Measurements from ENCODE around the gene LRP1.

LRP1 gene

DNA sequence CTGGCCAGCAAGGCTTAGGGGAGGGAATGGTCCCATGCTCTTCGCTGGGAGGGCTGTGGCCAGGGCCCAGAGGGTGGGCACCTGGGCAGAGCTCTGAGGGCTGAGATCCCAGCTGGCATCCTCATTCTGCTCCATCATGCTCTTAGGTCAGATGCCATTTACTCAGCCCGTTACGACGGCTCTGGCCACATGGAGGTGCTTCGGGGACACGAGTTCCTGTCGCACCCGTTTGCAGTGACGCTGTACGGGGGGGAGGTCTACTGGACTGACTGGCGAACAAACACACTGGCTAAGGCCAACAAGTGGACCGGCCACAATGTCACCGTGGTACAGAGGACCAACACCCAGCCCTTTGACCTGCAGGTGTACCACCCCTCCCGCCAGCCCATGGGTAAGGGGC, 49.9 kb downstream of the LRP1 start:
- DNase-seq: no peak

DNA sequence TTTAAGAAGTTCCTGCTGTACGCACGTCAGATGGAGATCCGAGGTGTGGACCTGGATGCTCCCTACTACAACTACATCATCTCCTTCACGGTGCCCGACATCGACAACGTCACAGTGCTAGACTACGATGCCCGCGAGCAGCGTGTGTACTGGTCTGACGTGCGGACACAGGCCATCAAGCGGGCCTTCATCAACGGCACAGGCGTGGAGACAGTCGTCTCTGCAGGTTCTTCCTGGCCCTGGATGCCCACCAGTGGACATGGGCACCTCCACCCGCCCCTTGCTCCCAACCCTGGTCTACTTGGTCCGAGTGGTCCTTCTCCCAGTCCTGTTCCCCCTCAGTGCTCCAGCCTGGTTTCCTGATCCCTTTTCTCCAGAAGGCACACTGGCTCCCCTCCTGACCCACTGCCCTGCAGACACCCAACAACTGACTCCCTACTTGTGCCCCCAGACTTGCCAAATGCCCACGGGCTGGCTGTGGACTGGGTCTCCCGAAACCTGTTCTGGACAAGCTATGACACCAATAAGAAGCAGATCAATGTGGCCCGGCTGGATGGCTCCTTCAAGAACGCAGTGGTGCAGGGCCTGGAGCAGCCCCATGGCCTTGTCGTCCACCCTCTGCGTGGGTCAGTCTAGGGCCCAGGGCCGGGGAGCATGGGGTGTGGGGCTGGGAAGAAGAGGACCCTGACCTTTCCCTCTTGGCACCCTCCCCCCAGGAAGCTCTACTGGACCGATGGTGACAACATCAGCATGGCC, 51.2 kb downstream of the LRP1 start:
- DNase-seq: no peak

DNA sequence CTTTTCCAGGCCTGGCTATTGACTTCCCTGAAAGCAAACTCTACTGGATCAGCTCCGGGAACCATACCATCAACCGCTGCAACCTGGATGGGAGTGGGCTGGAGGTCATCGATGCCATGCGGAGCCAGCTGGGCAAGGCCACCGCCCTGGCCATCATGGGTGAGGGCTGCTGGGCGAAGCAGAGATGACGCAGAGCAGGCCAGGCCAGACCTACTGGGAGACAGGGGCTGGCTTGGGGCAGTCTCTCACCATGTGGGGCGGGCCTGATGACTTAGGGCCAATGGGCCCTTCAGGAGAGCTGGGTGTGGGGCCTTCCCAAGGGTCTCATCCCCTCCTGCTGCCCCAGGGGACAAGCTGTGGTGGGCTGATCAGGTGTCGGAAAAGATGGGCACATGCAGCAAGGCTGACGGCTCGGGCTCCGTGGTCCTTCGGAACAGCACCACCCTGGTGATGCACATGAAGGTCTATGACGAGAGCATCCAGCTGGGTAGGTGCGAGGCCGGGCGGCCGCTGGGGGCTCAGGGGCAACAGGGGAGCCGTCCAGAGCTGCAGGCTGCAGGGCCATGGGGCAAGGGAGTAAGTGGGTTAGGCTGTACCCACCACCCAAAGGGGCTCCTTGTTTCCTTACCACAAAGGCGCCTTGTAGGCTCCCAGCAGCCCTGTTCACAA, 52.2 kb downstream of the LRP1 start:
- DNase-seq: no peak

DNA sequence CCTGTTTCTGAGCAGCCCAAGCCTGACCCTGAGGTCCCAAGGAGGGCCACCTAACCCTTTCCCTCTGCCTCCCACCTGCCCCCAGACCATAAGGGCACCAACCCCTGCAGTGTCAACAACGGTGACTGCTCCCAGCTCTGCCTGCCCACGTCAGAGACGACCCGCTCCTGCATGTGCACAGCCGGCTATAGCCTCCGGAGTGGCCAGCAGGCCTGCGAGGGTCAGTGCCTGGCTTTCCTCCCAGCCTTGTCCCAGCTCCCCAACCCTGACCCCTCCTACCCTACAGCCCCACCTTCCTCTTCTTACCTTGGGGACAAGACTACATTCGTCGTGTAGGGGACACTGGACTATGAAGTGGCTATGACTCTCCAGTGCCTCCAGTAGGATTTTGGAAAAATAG, 52.8 kb downstream of the LRP1 start:
- DNase-seq: no peak

DNA sequence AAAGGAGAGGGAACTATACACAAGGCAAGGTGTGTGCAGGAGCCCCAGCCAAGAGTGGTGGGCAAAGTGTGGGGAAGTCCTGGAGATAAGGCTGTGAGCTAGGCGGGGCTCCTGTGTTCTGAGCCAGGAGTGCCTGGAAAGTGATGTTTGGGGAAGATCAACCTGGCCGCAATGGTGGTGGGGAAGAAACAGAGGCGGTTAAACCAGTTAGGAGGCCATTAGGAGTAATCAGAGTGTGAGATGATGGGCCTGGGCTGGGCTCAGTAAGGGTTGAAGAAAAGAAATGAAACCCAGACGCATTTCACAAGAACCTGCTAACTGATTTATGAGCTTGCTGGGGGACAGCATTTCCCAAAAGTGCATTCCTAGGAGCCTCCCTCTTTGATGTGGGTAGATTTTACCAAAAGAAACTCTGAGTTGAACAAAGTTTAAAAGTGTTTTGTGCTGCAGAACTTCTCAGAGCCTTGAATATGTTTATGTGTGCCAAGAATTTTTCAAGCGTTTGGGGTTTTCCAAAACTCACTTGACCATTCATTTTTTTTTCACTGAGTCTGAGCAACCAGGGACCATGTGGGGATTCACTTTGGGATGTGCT, 53.4 kb downstream of the LRP1 start:
- DNase-seq: no peak

DNA sequence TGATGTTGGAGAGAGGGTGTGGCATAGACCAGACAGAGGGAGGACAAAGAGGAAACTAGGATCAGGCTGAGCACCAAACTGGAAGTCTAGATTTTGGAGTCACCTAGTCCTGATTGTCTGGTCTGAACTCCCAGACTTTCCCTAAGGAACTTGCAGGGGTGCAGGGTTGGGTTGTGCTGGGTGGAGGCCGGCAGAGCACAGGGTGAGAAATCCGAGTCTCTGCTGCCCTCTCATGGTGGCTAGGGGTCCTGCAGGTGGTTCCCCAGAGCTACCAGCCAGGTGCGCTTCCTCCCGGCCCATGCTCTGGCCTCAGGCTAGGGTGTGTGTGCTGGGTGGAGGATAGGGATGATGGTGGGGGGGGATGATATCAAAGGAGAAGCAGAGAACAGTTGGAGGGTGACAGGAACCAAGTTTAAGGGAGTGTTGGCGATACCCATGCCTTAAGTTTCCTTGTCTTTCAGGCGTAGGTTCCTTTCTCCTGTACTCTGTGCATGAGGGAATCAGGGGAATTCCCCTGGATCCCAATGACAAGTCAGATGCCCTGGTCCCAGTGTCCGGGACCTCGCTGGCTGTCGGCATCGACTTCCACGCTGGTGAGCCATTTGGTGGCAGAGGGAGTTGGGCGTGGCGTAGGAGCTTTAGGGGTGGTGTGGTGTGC, 54.8 kb downstream of the LRP1 start:
- peak; percentile 77 to 81 for DNase-seq

DNA sequence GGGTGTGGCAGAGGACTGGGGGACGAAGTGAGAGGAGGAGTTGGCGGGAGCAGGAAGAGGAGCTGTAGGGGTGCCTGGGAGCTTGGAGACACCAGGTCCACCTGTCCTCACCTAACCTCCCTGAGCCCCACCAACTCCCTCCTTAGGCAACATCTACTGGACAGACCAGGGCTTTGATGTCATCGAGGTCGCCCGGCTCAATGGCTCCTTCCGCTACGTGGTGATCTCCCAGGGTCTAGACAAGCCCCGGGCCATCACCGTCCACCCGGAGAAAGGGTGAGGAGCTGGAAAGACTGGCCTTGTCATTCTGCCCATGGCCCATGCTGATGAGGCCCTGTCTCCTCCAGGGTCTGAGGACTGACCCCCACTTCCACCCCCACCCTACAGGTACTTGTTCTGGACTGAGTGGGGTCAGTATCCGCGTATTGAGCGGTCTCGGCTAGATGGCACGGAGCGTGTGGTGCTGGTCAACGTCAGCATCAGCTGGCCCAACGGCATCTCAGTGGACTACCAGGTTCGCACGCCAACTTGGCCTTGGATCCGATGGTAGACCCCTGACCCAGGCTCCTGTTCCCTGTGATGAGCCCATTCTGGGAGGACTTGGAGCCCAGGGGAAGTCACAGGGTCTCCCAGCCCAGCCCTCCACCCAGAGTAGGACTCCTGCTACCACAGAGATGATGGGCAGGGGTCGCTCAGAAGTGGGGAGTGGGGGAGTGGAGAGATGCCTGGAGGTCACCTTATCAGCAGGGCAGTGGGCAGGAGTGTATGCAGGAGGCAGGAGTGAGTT, 55.8 kb downstream of the LRP1 start:
- no peak for DNase-seq

DNA sequence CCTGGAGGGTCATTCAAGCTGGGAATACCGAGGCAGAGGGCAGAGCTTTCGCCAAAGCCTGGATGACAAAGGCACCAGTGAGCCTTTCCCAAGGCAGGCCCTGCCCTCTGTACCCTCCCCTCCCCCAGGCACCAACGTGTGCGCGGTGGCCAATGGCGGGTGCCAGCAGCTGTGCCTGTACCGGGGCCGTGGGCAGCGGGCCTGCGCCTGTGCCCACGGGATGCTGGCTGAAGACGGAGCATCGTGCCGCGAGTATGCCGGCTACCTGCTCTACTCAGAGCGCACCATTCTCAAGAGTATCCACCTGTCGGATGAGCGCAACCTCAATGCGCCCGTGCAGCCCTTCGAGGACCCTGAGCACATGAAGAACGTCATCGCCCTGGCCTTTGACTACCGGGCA, 57.1 kb downstream of the LRP1 start:
- DNase-seq: no peak

DNA sequence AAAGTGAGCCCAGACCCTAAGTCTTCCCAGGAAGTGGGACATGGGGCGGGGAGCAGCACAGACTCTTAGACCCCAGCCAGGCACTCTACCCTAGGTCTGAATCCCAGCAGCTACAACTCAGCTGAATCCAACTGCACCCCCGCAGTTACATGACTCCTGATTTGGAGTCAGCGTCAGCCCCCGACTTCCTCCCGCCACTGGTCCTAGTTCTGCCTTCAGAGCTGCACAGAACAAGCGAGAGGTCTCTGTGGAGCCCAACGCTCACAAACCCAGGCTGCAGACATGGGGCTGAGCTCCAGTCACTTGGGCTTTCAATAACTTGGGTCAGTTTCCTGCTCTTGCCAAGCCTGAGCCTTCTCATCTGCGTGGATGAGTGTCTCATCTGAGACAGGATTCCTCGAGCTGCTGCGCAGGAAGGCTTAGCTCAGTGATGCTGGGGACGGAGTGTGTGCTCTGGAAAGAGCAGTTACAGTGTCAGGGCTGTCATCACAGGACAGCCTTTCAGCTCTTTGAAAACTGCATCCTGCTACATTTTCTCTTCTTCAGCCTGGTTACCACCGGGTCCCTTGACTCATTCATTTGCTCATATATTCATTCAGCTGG, 57.7 kb downstream of the LRP1 start:
- DNase-seq: no peak

DNA sequence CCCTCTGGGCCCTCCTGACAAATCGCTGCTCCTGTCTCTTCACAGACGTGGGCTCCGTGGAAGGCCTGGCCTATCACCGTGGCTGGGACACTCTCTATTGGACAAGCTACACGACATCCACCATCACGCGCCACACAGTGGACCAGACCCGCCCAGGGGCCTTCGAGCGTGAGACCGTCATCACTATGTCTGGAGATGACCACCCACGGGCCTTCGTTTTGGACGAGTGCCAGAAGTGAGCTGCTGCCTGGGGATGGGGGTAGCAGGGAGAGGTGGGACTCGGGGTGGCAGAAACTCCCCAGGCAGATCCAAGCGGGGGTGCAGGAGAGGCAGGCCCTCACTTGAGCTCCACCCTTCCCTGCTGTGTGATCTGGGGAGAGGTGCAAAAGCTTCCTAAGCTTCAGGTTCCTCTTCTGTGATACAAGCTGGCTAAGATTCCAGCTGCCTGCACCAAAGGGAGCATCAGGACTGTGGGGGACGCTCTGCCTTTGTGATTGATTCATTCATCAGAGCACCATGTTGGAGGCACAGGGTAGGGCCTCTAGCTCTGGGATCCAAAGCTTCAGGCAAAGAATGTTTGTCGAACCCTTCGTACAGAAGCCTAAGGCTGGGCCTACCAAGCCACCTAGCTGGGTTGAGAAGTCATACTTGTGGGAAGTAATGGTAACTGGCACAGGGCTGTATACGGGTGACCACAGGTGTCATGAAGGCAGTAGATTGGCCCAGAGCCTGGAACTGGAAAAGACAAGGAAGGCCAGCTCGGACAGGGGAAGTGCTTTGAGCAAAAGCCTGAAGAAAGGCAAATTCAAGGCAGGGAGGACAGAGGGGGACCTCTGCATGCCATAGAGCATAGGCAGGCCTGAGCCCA, 59.2 kb downstream of the LRP1 start:
- DNase-seq: no peak

DNA sequence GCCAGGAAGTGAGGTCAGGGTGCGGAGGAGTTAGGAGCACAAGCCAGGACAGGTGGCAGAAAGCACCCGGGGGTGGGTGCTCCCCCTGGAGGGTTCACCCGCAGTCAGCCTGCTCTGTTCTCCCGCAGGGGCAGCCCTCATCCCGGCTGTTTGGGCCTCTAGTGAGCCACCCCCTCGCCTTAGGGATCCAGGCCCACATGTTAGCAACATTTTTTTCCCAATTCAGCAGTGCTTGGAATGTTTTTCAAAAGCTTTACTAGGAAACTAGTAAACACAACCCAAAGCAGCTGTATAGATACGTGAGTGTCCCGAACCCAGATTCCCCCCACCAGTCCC, 59.8 kb downstream of the LRP1 start:
- DNase-seq: no peak

DNA sequence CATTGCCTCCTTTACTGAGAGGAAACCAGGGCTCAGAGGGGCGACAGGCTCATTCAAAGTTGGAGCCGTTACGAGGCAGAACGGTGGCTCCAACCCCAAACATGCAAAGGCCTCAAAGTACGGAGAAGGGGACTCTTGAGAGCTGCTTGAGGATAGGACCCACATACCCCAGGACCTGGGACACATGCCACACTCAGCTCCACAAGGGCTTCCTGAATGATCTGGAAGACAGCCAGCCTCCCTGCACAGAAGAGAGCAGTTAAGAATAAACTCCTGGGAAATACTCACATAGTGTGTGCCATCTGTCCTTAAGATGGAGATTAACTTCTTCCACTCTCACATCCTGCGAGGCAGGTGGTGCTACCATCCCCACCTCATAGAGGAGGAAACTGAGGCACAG, 61.8 kb downstream of the LRP1 start:
- DNase-seq: no peak

DNA sequence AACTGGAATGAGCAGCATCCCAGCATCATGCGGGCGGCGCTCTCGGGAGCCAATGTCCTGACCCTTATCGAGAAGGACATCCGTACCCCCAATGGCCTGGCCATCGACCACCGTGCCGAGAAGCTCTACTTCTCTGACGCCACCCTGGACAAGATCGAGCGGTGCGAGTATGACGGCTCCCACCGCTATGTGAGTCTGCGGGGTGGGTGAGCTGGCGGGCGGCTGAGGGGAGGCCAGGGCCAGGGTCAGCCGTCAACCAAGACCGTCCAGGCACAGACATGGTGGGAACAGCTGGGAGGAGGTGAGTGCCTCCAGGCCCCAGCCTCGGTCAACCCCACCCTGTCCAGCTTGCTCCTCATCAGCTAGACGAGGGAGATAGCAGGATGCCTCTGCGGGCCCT, 62.5 kb downstream of the LRP1 start:
- DNase-seq: no peak

DNA sequence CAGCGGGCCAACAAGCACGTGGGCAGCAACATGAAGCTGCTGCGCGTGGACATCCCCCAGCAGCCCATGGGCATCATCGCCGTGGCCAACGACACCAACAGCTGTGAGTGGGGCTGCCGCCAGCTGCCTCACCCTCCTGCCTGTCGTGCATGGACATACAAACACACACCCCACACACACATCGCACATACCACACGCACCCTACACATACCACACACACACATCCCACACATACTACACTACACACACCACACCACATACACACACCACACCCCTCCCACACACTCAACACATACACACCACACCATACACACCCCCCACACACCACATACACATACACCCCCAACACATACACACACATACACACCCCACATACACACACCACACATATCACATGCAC, 63.1 kb downstream of the LRP1 start:
- DNase-seq: no peak

DNA sequence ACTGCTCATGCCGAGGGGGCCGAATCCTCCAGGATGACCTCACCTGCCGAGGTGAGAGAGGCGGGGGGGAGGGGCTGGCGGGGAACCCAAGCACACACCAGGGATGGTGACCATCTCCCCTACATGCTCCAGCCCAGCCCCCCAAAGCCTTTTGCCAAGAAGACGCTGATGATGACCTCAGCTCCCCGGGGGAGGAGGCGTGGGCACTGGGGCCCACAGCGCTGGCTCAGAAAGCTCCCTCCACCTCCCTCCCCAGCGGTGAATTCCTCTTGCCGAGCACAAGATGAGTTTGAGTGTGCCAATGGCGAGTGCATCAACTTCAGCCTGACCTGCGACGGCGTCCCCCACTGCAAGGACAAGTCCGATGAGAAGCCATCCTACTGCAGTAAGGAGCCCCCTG, 64.6 kb downstream of the LRP1 start:
- DNase-seq: no peak

DNA sequence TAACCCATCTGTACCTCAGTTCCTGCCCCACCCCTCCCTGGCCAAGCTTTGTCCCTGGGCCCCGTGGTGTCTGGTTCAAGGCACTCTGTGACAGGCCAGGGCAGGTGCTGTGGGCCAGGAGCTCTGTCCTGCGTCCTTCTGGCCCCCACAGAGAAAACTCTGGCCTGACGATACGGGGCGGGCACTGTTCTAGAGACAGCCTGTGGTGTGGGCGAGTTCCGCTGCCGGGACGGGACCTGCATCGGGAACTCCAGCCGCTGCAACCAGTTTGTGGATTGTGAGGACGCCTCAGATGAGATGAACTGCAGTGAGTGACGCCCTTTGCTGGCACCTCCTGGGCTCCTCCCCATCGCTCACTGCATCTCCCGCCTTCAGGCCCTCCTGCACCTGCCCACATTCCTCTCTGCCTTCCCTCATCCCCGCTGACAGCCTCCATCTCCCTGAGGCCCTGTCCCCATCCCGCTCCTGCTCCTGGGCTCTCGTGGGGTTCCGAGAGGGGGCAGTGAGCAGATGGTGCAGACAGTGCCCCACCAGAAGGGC, 65.5 kb downstream of the LRP1 start:
- DNase-seq: no peak

DNA sequence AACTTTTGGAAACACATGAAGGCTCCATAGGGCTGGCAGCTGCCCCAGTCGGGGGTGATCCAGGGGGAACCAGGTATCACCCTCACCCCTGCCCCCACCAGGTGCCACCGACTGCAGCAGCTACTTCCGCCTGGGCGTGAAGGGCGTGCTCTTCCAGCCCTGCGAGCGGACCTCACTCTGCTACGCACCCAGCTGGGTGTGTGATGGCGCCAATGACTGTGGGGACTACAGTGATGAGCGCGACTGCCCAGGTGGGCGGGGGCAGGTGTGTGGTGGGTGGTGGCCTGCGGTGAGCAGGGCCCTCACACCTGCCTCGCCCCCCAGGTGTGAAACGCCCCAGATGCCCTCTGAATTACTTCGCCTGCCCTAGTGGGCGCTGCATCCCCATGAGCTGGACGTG, 66.0 kb downstream of the LRP1 start:
- no peak for DNase-seq

DNA sequence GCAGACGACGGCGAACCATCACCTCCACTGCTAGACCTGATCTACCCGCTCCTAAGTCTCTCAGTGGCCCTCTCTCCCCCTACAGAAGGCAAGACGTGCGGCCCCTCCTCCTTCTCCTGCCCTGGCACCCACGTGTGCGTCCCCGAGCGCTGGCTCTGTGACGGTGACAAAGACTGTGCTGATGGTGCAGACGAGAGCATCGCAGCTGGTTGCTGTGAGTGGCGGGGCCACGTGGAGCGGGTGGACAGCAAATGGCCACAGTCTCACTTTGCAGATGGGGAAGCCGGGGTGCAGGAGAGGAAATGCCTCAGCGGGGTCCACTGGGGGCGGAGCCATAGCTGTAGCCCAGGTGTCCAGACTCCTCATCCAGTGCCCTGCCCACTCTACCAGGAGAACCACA, 66.9 kb downstream of the LRP1 start:
- DNase-seq: no peak

DNA sequence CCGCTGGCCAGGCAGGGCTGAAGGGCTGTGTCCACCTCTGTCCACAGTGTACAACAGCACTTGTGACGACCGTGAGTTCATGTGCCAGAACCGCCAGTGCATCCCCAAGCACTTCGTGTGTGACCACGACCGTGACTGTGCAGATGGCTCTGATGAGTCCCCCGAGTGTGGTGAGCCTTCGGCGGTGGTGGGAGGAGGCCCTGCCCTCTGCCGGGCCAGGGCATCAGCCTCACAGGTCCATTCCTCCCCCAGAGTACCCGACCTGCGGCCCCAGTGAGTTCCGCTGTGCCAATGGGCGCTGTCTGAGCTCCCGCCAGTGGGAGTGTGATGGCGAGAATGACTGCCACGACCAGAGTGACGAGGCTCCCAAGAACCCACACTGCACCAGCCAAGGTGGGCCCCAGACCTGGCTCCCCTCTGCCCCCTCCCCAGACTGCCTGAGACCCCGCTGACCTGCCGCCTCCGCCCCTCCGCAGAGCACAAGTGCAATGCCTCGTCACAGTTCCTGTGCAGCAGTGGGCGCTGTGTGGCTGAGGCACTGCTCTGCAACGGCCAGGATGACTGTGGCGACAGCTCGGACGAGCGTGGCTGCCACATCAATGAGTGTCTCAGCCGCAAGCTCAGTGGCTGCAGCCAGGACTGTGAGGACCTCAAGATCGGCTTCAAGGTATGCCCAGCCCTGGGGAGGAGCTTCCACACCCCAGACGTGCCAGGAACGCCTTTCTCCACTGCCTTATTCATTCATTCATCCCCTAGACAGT, 67.5 kb downstream of the LRP1 start:
- no peak for DNase-seq

DNA sequence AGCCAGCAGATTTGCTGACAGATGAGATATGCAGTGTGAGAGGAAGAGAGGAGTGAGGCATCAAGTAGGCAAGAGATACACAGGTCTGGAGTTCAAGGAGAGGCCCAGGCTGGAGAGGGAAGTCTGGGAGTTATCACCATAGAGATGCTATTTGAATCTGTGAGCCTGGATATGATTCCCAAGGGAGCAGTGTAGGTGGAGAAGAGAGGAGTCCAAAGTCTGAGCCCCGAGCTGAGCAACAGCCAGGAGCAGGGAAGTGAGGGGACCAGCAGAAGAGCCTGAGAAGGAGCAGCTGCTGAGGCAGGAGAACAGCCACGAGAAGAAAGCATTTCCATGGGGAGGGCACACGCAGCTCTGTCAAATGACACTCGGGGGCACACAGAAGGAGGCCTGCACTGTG, 68.2 kb downstream of the LRP1 start:
- DNase-seq: no peak

DNA sequence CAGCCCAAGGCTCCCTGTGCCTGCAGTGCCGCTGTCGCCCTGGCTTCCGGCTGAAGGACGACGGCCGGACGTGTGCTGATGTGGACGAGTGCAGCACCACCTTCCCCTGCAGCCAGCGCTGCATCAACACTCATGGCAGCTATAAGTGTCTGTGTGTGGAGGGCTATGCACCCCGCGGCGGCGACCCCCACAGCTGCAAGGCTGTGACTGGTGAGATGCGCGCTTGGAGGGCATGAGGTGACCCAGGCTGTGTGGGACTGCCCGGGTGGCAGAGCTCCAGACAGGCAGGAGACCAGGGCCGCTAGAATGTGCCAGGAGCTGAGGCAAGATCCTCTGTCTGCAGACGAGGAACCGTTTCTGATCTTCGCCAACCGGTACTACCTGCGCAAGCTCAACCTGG, 68.7 kb downstream of the LRP1 start:
- no peak for DNase-seq
